WTC11 (cell line): ENCODE measurements around the gene PNCK. TPM values are rescaled to one million over a fixed set of nuclear protein-coding genes. Genes with fewer than 3 reads are reported as not detected.

Experiments
- ATAC-seq: fragments of 200-7000 bp; cut with Tn5 transposase; 2 replicates; pipeline ENCODE4 v1.10.0; 2021; ENCODE audit warnings: mild to moderate bottlenecking, moderate library complexity
- CTCF ChIA-PET: fragments of 300-600 bp; sonication (Branson Sonifier 250); formaldehyde crosslinking; loops from one replicate; lab custom pipeline; 2021; ENCODE audit warnings: antibody characterized with exemption; lab: Charles Lee
- POLR2A ChIA-PET: fragments of 350-600 bp; sonication (Branson Sonifier 250); formaldehyde crosslinking; loops from one replicate; lab custom pipeline; 2021; ENCODE audit warnings: antibody characterized with exemption; lab: Charles Lee
- DNase-seq: peaks from one replicate; pipeline ENCODE4 v3.0.0; 2021; ENCODE audit warnings: low spot score
- H3K27ac Mint-ChIP-seq: 2 replicates; pipeline ENCODE4 v1.8.0; 2021; ENCODE audit warnings: mixed read lengths
- H3K27me3 Mint-ChIP-seq: 2 replicates; pipeline ENCODE4 v1.8.0; 2021; ENCODE audit warnings: low read depth, mild to moderate bottlenecking, moderate library complexity, mixed read lengths
- H3K36me3 Mint-ChIP-seq: 2 replicates; pipeline ENCODE4 v1.8.0; 2021; ENCODE audit warnings: mixed read lengths
- H3K4me1 Mint-ChIP-seq: 2 replicates; pipeline ENCODE4 v1.8.0; 2022; ENCODE audit warnings: mixed read lengths
- H3K4me3 Mint-ChIP-seq: 2 replicates; pipeline ENCODE4 v1.8.0; 2021; ENCODE audit warnings: mild to moderate bottlenecking, moderate library complexity, mixed read lengths
- H3K9me3 Mint-ChIP-seq: 2 replicates; pipeline ENCODE4 v1.8.0; 2021; ENCODE audit warnings: mixed read lengths
- CREB1 ChIP-seq: sonication (generic); formaldehyde crosslinking; IDR thresholded peaks from 2 replicates; pipeline ENCODE4 v1.8.0; 2023; ENCODE audit warnings: mild to moderate bottlenecking, missing genetic modification reagents
- JUN ChIP-seq: sonication (generic); formaldehyde crosslinking; IDR thresholded peaks from 2 replicates; pipeline ENCODE4 v1.8.0; 2023; ENCODE audit warnings: mild to moderate bottlenecking, missing genetic modification reagents
- NFATC4 ChIP-seq: fragments of 250-450 bp; sonication (Bioruptor Pico); IDR thresholded peaks from 2 replicates; pipeline ENCODE4 v1.9.0; 2021; ENCODE audit warnings: mild to moderate bottlenecking
- NFE2L1 ChIP-seq: sonication (generic); formaldehyde crosslinking; IDR thresholded peaks from 2 replicates; pipeline ENCODE4 v1.8.1; 2023; ENCODE audit warnings: missing genetic modification reagents
- NR2C2 ChIP-seq: sonication (generic); formaldehyde crosslinking; IDR thresholded peaks from 2 replicates; pipeline ENCODE4 v1.8.0; 2022; ENCODE audit warnings: mild to moderate bottlenecking, missing genetic modification reagents
- NR3C1 ChIP-seq: sonication (generic); formaldehyde crosslinking; conservative IDR thresholded peaks from 2 replicates; pipeline ENCODE4 v1.8.1; 2023; ENCODE audit warnings: low read depth, mild to moderate bottlenecking, missing genetic modification reagents
- RORB ChIP-seq: fragments of 250-450 bp; sonication (Bioruptor Pico); IDR thresholded peaks from 2 replicates; pipeline ENCODE4 v1.9.0; 2021; ENCODE audit warnings: mild to moderate bottlenecking
- SOX15 ChIP-seq: fragments of 250-450 bp; sonication (Bioruptor Pico); IDR thresholded peaks from 2 replicates; pipeline ENCODE4 v1.9.0; 2021; ENCODE audit warnings: mild to moderate bottlenecking
- TEAD4 ChIP-seq: sonication (generic); formaldehyde crosslinking; IDR thresholded peaks from 2 replicates; pipeline ENCODE4 v1.8.0; 2022; ENCODE audit warnings: mild to moderate bottlenecking, missing genetic modification reagents
- ZNF121 ChIP-seq: sonication (generic); formaldehyde crosslinking; IDR thresholded peaks from 2 replicates; pipeline ENCODE4 v1.8.0; 2023; ENCODE audit warnings: missing genetic modification reagents
- ZNF263 ChIP-seq: sonication (generic); formaldehyde crosslinking; IDR thresholded peaks from 2 replicates; pipeline ENCODE4 v1.8.1; 2022; ENCODE audit warnings: low read depth, mild to moderate bottlenecking, moderate library complexity, missing genetic modification reagents
- total RNA-seq: library from RNA; stranded (reverse); gene quantifications from 3 replicates; pipeline ENCODE4 v1.2.3, GENCODE V29; 2021
- TF ChIP-seq, protein P1 (sequence below): fragments of 250-450 bp; sonication (Bioruptor Pico); conservative IDR thresholded peaks from 2 replicates; pipeline ENCODE4 v1.9.0; 2021; ENCODE audit warnings: mild to moderate bottlenecking
- TF ChIP-seq, protein P2 (sequence below): fragments of 200-600 bp; IDR thresholded peaks from 2 replicates; pipeline ENCODE4 v1.8.0; 2022; ENCODE audit warnings: antibody characterized with exemption
- TF ChIP-seq, protein P3 (sequence below): sonication (generic); formaldehyde crosslinking; IDR thresholded peaks from 2 replicates; pipeline ENCODE4 v1.8.0; 2022; ENCODE audit warnings: mild to moderate bottlenecking, missing genetic modification reagents
- TF ChIP-seq, protein P4 (sequence below): sonication (generic); formaldehyde crosslinking; IDR thresholded peaks from 2 replicates; pipeline ENCODE4 v1.8.1; 2022; ENCODE audit warnings: low read depth, missing genetic modification reagents, borderline replicate concordance
- TF ChIP-seq, protein P5 (sequence below): sonication (generic); formaldehyde crosslinking; IDR thresholded peaks from 2 replicates; pipeline ENCODE4 v1.8.0; 2022; ENCODE audit warnings: mild to moderate bottlenecking, missing genetic modification reagents
- TF ChIP-seq, protein P6 (sequence below): fragments of 250-450 bp; sonication (Bioruptor Pico); IDR thresholded peaks from 2 replicates; pipeline ENCODE4 v1.8.0; 2021; ENCODE audit warnings: mild to moderate bottlenecking
- TF ChIP-seq, protein P7 (sequence below): sonication (generic); formaldehyde crosslinking; IDR thresholded peaks from 2 replicates; pipeline ENCODE4 v1.8.1; 2022; ENCODE audit warnings: missing genetic modification reagents, borderline replicate concordance
- TF ChIP-seq, protein P8 (sequence below): sonication (generic); formaldehyde crosslinking; IDR thresholded peaks from 2 replicates; pipeline ENCODE4 v1.8.1; 2023; ENCODE audit warnings: mild to moderate bottlenecking, missing genetic modification reagents, moderate library complexity

PNCK gene
- total RNA-seq, 1 experiment from 2014 or later: 8.6 TPM

DNA sequence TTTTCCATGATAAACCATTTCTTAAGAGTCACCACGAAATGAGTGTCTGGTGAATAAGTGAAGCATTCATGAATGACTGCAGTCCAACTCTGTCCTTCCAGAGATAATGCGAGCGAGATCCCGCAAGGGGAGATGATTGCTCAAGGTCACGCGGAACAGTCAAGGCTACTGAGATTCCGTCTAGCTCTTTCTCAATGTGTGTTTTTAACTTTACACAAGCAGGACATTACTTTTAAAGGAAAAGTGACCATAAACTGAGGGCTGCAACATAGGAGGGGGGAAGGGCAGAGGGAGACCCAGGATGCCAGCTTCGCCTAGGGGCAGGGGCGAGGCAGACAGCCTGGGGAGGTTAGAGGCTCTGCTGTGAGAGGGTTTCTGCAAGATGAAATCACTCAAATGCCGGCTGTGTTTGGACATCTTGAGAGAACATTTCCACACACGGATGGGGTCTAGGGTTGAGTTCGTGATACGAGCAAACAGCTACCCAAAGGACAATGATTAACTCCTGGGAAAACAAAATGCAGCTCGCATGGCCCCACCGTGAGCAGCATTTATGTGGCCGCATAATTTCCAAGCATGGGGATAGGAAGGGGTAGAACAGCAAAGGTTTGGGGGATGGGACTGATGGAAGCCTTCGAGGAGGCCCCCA is 50.8 kb downstream of the PNCK start:
- ATAC-seq: no peak
- H3K4me3 Mint-ChIP-seq: no peak overlapping the region
- DNase-seq: no peak
- peaks cover 12% of the 10 kb centered on the region for H3K27me3 Mint-ChIP-seq
- CTCF ChIA-PET: interaction anchor here (1.0 to 2.1 kb wide), 4 partner anchors 14 to 46 kb away, joined by 3 to 7 read pairs (median 6); no protein-coding TSS in a partner anchor
- POLR2A ChIA-PET: no interaction called here
- TF ChIP-seq NFE2L1: no peak
- TF ChIP-seq, protein P1, sequence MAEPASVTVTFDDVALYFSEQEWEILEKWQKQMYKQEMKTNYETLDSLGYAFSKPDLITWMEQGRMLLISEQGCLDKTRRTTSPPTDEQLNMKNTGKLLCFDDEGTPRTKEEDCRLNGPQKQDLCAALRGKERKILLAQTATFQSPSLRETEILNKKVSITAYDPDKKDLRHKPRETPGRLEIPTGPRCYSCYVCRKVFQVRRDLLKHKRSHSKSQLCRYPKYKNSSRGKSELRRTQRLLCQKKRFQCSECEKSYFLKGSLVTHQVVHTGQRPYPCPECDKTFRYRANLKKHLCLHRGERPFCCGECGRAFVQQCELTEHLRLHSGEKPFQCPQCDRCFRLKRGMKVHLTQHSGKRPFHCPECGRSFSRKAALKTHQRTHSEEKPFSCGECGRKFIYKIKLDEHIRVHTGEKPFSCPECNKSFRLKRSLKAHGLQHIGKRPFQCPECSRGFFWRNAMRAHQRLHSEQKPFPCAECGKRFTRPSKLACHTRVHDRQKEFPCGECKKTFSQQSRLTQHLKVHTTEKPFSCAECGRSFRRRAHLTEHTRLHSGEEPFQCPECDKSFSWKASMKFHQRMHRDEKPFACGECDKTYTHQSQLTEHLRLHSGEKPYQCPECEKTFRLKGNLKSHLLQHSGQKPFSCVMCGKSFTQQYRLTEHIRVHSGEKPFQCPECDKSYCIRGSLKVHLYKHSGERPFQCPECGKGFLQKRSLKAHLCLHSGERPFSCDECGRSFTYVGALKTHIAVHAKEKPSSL: no peak
- TF ChIP-seq TEAD4: no peak
- no peak for TF ChIP-seq RORB (CRISPR knock-in tag)
- TF ChIP-seq, protein P2, sequence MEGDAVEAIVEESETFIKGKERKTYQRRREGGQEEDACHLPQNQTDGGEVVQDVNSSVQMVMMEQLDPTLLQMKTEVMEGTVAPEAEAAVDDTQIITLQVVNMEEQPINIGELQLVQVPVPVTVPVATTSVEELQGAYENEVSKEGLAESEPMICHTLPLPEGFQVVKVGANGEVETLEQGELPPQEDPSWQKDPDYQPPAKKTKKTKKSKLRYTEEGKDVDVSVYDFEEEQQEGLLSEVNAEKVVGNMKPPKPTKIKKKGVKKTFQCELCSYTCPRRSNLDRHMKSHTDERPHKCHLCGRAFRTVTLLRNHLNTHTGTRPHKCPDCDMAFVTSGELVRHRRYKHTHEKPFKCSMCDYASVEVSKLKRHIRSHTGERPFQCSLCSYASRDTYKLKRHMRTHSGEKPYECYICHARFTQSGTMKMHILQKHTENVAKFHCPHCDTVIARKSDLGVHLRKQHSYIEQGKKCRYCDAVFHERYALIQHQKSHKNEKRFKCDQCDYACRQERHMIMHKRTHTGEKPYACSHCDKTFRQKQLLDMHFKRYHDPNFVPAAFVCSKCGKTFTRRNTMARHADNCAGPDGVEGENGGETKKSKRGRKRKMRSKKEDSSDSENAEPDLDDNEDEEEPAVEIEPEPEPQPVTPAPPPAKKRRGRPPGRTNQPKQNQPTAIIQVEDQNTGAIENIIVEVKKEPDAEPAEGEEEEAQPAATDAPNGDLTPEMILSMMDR: no peak
- TF ChIP-seq ZNF263 (CRISPR knock-in tag): no peak
- no peak for TF ChIP-seq NR2C2 (CRISPR knock-in tag)
- no peaks in the 10 kb centered on the region for H3K36me3 Mint-ChIP-seq
- H3K4me1 Mint-ChIP-seq: no peaks in the 10 kb centered on the region
- H3K9me3 Mint-ChIP-seq: no peaks in the 10 kb centered on the region
- no peak overlapping the region for H3K27ac Mint-ChIP-seq

DNA sequence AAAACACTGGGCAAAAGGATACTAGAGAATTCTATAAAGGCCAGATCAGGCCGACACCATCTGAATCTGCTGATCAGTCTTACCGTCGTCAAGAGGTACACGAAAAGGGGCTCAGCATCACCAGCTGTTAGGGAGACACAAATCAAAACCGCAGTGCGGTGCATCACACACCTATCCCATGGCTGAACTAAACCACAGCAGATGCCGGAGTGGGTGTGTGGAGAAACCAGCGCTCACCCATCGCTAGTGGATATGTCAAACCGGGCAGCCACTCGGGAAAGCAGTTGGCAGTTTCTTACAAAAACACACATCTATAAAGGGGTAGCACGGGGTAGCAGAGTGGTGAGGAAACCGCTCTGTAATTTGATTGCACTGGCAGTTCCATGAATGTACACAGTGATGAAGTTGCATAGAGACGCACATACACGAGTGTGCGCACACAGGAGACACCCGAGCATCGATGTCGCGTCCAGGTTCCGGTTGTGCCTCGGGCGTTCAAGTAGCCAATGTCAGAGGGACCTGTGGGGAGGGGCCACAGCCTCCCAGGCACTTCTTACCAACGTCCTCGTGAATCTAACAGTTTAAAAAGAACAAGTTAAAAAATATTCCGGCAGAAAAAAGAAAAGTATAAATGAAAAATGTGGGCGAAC is 51.5 kb downstream of the PNCK start:
- Mint-ChIP-seq H3K27ac (no peak overlapping the region), H3K4me1 (no peaks in the 10 kb centered on the region), H3K27me3 (peaks cover 18% of the 10 kb centered on the region), H3K4me3 (no peak overlapping the region), H3K9me3 (no peaks in the 10 kb centered on the region), H3K36me3 (no peaks in the 10 kb centered on the region)
- ChIA-PET POLR2A (interaction anchor here (0.8 kb wide), 1 partner anchor 350 kb away, joined by 3 read pairs; the partner anchor contains the start of gene TMEM187), CTCF (interaction anchor here (1.3 to 2.1 kb wide), 3 partner anchors 22 to 47 kb away, joined by 3 to 7 read pairs (median 6); no protein-coding TSS in a partner anchor)
- TF ChIP-seq JUN (CRISPR knock-in tag): no peak
- TF ChIP-seq CREB1: no peak
- TF ChIP-seq, protein P3, sequence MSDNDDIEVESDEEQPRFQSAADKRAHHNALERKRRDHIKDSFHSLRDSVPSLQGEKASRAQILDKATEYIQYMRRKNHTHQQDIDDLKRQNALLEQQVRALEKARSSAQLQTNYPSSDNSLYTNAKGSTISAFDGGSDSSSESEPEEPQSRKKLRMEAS (CRISPR knock-in tag): no peak
- TF ChIP-seq, protein P4, sequence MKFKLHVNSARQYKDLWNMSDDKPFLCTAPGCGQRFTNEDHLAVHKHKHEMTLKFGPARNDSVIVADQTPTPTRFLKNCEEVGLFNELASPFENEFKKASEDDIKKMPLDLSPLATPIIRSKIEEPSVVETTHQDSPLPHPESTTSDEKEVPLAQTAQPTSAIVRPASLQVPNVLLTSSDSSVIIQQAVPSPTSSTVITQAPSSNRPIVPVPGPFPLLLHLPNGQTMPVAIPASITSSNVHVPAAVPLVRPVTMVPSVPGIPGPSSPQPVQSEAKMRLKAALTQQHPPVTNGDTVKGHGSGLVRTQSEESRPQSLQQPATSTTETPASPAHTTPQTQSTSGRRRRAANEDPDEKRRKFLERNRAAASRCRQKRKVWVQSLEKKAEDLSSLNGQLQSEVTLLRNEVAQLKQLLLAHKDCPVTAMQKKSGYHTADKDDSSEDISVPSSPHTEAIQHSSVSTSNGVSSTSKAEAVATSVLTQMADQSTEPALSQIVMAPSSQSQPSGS (CRISPR knock-in tag): no peak
- TF ChIP-seq, protein P5, sequence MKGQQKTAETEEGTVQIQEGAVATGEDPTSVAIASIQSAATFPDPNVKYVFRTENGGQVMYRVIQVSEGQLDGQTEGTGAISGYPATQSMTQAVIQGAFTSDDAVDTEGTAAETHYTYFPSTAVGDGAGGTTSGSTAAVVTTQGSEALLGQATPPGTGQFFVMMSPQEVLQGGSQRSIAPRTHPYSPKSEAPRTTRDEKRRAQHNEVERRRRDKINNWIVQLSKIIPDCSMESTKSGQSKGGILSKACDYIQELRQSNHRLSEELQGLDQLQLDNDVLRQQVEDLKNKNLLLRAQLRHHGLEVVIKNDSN: no peak
- ATAC-seq: no peak
- no peak for DNase-seq

DNA sequence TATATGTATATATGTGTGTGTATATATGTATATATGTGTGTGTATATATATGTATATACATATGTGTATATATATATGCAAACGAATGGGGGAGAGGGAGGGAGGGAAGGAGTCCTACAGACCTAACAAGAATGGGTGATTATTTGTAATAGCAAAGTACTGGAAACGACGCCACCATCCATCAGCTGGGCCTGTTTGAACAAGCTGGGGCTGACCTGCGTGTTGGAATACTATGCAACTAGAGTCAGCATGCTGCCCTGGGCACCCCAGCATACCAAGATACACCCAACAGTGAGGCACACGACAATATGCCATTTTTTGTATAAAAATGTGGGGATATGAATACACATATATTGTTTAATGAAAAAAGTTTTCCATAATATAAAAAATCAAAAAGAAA is 53.0 kb downstream of the PNCK start:
- POLR2A ChIA-PET: no interaction called here
- CTCF ChIA-PET: interaction anchor here (1.0 kb wide), 1 partner anchor 48 kb away, joined by 3 read pairs; no protein-coding TSS in a partner anchor
- Mint-ChIP-seq H3K4me3 (no peak overlapping the region), H3K36me3 (no peaks in the 10 kb centered on the region), H3K4me1 (no peaks in the 10 kb centered on the region), H3K27me3 (peaks cover 27% of the 10 kb centered on the region), H3K27ac (no peak overlapping the region), H3K9me3 (no peaks in the 10 kb centered on the region)
- DNase-seq: no peak
- ATAC-seq: no peak
- TF ChIP-seq, protein P6, sequence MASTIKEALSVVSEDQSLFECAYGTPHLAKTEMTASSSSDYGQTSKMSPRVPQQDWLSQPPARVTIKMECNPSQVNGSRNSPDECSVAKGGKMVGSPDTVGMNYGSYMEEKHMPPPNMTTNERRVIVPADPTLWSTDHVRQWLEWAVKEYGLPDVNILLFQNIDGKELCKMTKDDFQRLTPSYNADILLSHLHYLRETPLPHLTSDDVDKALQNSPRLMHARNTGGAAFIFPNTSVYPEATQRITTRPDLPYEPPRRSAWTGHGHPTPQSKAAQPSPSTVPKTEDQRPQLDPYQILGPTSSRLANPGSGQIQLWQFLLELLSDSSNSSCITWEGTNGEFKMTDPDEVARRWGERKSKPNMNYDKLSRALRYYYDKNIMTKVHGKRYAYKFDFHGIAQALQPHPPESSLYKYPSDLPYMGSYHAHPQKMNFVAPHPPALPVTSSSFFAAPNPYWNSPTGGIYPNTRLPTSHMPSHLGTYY (CRISPR knock-in tag): no peak
- TF ChIP-seq ZNF121 (no peak), NR3C1 (CRISPR knock-in tag) (no peak), SOX15 (no peak), NFATC4 (no peak), NFE2L1 (no peak)
- TF ChIP-seq, protein P3 (CRISPR knock-in tag): no peak
- TF ChIP-seq, protein P7, sequence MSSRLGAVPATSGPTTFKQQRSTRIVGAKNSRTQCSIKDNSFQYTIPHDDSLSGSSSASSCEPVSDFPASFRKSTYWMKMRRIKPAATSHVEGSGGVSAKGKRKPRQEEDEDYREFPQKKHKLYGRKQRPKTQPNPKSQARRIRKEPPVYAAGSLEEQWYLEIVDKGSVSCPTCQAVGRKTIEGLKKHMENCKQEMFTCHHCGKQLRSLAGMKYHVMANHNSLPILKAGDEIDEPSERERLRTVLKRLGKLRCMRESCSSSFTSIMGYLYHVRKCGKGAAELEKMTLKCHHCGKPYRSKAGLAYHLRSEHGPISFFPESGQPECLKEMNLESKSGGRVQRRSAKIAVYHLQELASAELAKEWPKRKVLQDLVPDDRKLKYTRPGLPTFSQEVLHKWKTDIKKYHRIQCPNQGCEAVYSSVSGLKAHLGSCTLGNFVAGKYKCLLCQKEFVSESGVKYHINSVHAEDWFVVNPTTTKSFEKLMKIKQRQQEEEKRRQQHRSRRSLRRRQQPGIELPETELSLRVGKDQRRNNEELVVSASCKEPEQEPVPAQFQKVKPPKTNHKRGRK (CRISPR knock-in tag): no peak
- TF ChIP-seq, protein P8, sequence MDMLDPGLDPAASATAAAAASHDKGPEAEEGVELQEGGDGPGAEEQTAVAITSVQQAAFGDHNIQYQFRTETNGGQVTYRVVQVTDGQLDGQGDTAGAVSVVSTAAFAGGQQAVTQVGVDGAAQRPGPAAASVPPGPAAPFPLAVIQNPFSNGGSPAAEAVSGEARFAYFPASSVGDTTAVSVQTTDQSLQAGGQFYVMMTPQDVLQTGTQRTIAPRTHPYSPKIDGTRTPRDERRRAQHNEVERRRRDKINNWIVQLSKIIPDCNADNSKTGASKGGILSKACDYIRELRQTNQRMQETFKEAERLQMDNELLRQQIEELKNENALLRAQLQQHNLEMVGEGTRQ (CRISPR knock-in tag): no peak
